Measurements from ENCODE around the gene CD19. TPM values are rescaled to one million over a fixed set of nuclear protein-coding genes. Genes with fewer than 3 reads are reported as not detected.
"Not testable (repeated sequence)": the region's sequence is repeated elsewhere in the genome, so short reads cannot be mapped to it uniquely, and the experiment has no call there.

CD19 gene
- not detected in 2 replicates for total RNA-seq (2014; rRNA removed; shearing (Covaris generic); ENCODE audit: low replicate concordance)

- H3K27me3 ChIP-seq = no peaks in the 10 kb centered on the region
- no peaks in the 10 kb centered on the region for H3K36me3 ChIP-seq
- DNase-seq = no peak
- H3K4me3 ChIP-seq = no peak within 1 kb of the TSS
- no peaks in the 10 kb centered on the region for H3K9me3 ChIP-seq
Observed at GRCh38 chr16:28931801-28932225, at the start of gene CD19. Gene CD19 (plus strand): TSS chr16:28931971. CDS start chr16:28932001, 30 bp downstream.

DNA sequence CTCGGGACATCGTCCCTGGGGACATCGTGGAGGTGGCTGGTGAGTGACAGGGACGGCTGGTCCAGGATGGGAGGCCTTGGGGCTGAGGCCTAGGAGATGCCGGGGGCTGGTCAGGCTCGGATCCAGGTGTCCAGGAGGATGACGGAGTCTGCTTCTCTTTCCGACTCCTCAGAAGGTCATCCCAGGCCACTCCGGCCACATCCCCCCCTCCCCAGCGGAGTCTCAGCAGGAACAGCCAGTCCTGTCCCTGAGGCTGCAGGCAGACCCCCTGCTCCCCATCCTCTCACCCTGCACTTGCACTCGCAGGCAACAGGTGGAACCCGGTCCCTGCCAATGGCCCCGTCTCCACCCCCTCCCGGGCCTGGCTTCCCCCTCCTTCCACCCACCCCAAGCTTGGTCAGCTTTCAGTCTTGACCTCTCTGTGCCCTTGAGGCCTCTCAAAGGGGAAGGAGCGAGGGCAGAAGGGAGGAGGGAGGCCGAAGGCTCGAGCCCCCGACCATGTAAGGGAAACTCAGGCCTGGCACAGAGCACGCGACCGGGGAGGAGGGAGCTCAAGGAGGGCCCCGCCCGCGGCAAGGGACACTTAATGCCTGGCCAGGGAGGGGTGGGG is 49.1 kb upstream of the CD19 start:
- DNase-seq = no peak
- Histone ChIP-seq H3K4me3 (no peak overlapping the region), H3K36me3 (no peaks in the 10 kb centered on the region), H3K27me3 (no peaks in the 10 kb centered on the region), H3K9me3 (no peaks in the 10 kb centered on the region)

DNA sequence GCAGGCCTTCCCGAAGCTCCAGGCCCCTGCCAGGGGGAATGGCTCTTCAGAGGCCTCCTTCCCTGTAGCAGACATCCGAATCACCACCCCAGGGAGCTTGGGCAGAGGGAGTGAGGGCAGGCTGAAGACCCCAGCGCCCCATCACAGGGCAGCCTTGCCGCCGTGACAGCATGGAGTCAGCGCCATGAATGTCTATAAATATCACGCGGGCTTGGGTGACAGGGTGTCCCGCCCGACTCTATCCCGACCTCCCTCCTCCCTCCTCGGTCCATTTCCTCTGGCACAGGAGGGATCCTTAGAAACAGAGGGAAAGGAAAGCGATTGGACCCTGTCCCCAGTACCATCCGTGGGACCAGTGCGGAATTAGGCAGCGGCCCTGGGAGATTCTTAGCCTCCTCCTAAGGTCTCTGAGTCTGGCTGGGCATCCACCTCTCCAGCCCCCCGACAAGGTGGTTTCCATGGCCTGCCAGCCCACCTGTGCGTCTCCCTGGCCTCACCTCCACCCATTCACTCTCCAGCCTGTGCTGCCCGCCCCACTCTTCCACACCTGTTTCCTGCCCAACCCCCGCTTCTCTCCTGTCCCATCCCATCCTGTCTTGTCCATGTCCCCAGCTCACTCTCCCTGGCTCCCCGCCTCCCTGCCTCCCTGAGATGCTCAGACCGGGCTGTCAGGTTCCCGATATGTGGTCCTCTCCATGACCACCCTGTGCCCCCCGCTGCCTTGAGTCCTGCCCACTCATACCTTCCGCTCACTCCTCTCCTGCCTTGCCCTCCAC is 48.4 kb upstream of the CD19 start:
- Histone ChIP-seq H3K9me3 (no peaks in the 10 kb centered on the region), H3K4me3 (no peak overlapping the region), H3K27me3 (no peaks in the 10 kb centered on the region), H3K36me3 (no peaks in the 10 kb centered on the region)
- DNase-seq = no peak

DNA sequence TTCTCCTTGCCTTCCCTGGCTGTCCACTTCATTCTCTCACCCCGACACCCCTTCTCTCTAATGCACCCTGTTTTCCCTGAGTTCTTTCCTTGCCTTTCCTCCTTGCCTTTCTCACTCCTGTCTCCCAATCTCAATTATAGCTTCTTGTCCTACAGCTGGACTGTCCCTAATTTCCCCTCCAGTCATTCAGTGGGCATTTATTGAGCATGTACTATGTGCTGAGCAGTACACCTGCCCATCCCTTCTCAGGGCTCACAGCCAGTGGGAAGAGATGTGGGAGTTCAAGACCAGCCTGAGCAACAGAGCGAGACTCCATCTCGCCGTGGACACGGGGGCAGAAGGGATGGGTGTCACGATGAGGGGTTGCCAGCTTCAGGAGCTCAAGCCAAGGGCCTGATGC is 47.7 kb upstream of the CD19 start:
- Histone ChIP-seq H3K4me3 (no peak overlapping the region), H3K9me3 (no peaks in the 10 kb centered on the region), H3K27me3 (no peaks in the 10 kb centered on the region), H3K36me3 (no peaks in the 10 kb centered on the region)
- DNase-seq = no peak

DNA sequence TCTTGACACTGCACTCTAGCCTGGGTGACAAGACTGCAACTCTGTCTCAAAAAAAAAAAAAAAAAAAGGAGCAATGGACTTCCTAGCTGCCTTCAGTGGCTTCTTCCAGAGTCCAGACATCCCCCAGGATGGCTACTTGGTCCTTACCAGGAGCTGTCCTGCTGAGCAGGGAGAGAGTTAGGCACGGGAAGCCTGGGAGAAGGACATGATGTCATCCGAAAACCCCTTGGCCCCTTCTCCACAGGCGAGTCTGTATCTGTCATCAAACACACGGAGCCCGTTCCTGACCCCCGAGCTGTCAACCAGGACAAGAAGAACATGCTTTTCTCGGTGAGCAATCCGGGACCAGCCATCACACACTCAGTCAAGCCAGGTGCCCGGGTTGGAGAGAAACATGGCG is 44.8 kb upstream of the CD19 start:
- DNase-seq = no peak
- Histone ChIP-seq H3K9me3 (no peaks in the 10 kb centered on the region), H3K36me3 (no peaks in the 10 kb centered on the region), H3K4me3 (no peak overlapping the region), H3K27me3 (no peaks in the 10 kb centered on the region)

GRCh38 chr16:28890355-28890754 is 41.4 kb upstream of the CD19 start:
- H3K27me3 ChIP-seq, DNase-seq, H3K4me3 ChIP-seq, H3K36me3 ChIP-seq, H3K9me3 ChIP-seq: not testable (repeated sequence)

GRCh38 chr16:28891964-28892890 is 39.5 kb upstream of the CD19 start:
- no peak overlapping the region for H3K4me3 ChIP-seq
- no peaks in the 10 kb centered on the region for H3K36me3 ChIP-seq
- no peak for DNase-seq
- H3K27me3 ChIP-seq = no peaks in the 10 kb centered on the region
- no peaks in the 10 kb centered on the region for H3K9me3 ChIP-seq

DNA sequence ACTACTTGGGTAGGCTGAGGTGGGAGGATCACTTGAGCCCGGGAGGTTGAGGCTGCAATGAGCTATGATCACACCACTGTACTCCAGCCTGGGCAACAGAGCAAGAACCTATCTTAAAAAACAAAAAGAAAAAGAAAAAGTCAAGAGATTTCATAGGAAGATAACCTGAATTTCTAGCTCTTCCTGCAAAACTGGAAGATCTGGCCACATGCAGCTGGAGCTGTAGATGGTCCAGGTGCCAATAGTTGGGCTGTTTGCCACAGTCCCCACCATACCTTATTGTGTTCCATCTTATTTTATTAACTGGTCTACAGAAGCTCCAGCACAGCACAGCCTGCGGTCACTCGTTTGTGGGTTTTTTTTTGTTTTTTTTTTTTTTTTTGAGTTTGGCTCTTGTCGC is 38.5 kb upstream of the CD19 start:
- Histone ChIP-seq H3K27me3 (no peaks in the 10 kb centered on the region), H3K9me3 (no peaks in the 10 kb centered on the region), H3K36me3 (no peaks in the 10 kb centered on the region), H3K4me3 (no peak overlapping the region)
- DNase-seq = no peak

DNA sequence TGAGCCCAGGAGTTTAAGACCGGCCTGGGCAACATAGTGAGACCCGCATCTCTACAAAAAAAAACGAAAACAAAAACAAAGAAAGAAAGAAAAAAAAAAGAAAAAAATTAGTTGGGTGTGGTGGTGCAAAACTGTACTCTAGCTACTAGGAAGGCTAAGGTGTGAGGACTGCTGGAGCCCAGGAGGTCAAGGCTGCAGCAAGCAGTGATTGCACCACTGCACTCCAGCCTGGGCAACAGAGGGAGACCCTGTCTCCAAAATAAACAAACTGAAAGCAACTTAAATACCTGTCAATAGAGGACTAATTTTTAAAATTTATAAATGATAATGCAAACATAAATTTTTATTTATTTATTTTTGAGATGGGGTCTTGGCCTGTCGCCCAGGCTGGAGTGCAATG is 36.2 kb upstream of the CD19 start:
- H3K27me3 ChIP-seq = no peaks in the 10 kb centered on the region
- no peaks in the 10 kb centered on the region for H3K9me3 ChIP-seq
- DNase-seq = no peak
- H3K36me3 ChIP-seq = no peaks in the 10 kb centered on the region
- H3K4me3 ChIP-seq = no peak overlapping the region

DNA sequence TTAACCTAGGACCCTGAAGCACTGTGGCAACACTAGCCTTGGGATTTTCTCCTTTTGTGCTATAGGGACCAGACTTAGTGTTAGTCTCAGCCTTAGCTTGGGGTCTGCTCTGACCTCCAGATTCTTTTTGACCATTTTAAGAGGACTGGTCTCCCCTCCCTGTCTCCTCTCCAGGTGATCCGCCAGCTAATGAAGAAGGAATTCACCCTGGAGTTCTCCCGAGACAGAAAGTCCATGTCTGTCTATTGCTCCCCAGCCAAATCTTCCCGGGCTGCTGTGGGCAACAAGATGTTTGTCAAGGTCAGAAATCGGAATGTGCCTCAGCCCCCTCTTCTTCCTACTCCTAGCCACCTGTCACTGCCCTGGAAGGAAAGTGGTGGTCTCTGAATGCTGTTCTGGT is 33.9 kb upstream of the CD19 start:
- H3K4me3 ChIP-seq = no peak overlapping the region
- DNase-seq = no peak
- H3K9me3 ChIP-seq = no peaks in the 10 kb centered on the region
- H3K27me3 ChIP-seq = no peaks in the 10 kb centered on the region
- H3K36me3 ChIP-seq = no peaks in the 10 kb centered on the region

- no peak for DNase-seq
- no peaks in the 10 kb centered on the region for H3K27me3 ChIP-seq
- no peaks in the 10 kb centered on the region for H3K9me3 ChIP-seq
Observed at GRCh38 chr16:28898266-28898665, 33.5 kb upstream of the CD19 start.

GRCh38 chr16:28898942-28899341 is 32.8 kb upstream of the CD19 start:
- DNase-seq = no peak
- Histone ChIP-seq H3K9me3 (no peaks in the 10 kb centered on the region), H3K4me3 (no peak overlapping the region)

More at GRCh38 chr16:28898266-28898665, 33.5 kb upstream of the CD19 start:
- no peak overlapping the region for H3K4me3 ChIP-seq
- H3K36me3 ChIP-seq = no peaks in the 10 kb centered on the region

GRCh38 chr16:28899882-28900590 is 31.7 kb upstream of the CD19 start:
- Histone ChIP-seq H3K36me3 (no peaks in the 10 kb centered on the region), H3K27me3 (no peaks in the 10 kb centered on the region), H3K9me3 (no peaks in the 10 kb centered on the region), H3K4me3 (no peak overlapping the region)
- DNase-seq = no peak

More at GRCh38 chr16:28898942-28899341, 32.8 kb upstream of the CD19 start:
- Histone ChIP-seq H3K36me3 (no peaks in the 10 kb centered on the region), H3K27me3 (no peaks in the 10 kb centered on the region)

GRCh38 chr16:28900601-28901000 is 31.2 kb upstream of the CD19 start:
- Histone ChIP-seq H3K9me3 (no peaks in the 10 kb centered on the region), H3K4me3 (no peak overlapping the region), H3K27me3 (no peaks in the 10 kb centered on the region), H3K36me3 (no peaks in the 10 kb centered on the region)
- no peak for DNase-seq

DNA sequence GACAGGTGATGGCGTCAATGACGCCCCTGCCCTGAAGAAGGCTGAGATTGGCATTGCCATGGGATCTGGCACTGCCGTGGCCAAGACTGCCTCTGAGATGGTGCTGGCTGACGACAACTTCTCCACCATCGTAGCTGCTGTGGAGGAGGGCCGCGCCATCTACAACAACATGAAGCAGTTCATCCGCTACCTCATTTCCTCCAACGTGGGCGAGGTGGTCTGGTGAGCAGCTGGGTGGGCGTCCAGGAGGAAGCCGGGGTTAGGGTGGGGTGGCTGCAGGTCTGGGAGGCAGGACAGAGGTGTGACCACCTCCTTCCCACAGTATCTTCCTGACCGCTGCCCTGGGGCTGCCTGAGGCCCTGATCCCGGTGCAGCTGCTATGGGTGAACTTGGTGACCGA is 29.9 kb upstream of the CD19 start:
- H3K36me3 ChIP-seq = no peaks in the 10 kb centered on the region
- no peak for DNase-seq
- H3K4me3 ChIP-seq = no peak overlapping the region
- H3K27me3 ChIP-seq = no peaks in the 10 kb centered on the region
- no peaks in the 10 kb centered on the region for H3K9me3 ChIP-seq

- H3K4me3 ChIP-seq = no peak overlapping the region
- no peak for DNase-seq
- no peaks in the 10 kb centered on the region for H3K27me3 ChIP-seq
- H3K36me3 ChIP-seq = peaks cover 2% of the 10 kb centered on the region; the same call in 1 of the 2 replicates
- no peaks in the 10 kb centered on the region for H3K9me3 ChIP-seq
Observed at GRCh38 chr16:28902909-28903308, 28.9 kb upstream of the CD19 start.
